SK-N-SH (cell line): ENCODE data around the gene UCMA. TPM values are rescaled to one million over a fixed set of nuclear protein-coding genes. Genes with fewer than 3 reads are reported as not detected.
"Not testable (repeated sequence)": the region's sequence is repeated elsewhere in the genome, so short reads cannot be mapped to it uniquely, and the experiment has no call there.

Source experiments
- CTCF ChIA-PET: fragments of 300-600, 350-600 bp; formaldehyde crosslinking; extraction: SDS; loops from one replicate; lab custom pipeline; 2021; lab: Yijun Ruan, JAX
- POLR2A ChIA-PET: fragments of 350-600 bp; sonication (Branson Sonifier 250); formaldehyde crosslinking; extraction: SDS; loops from one replicate; lab custom pipeline; 2020; ENCODE audit warnings: antibody characterized with exemption, inconsistent platforms; lab: Yijun Ruan, JAX
- DNase-seq: peaks from one replicate; pipeline ENCODE4 v3.0.0; 2012
- H2AFZ ChIP-seq: fragments of 200-600 bp; sonication (generic); 2 replicates; pipeline ENCODE4 v1.8.1; 2016; ENCODE audit warnings: antibody characterized with exemption, mild to moderate bottlenecking, low read depth
- H3F3A ChIP-seq: fragments of 200-600 bp; sonication (generic); replicated peaks from 2 replicates; pipeline ENCODE3; 2016; ENCODE audit warnings: antibody characterized with exemption, mild to moderate bottlenecking; ENCODE audit not compliant: insufficient read depth
- H3K27ac ChIP-seq, 2 experiments: fragments of 200-500 bp in 1 of 2; fragments of 200-600 bp in 1 of 2; sonication (Bioruptor generic) in 1 of 2; sonication (generic), shearing (Covaris generic) in 1 of 2; 2 replicates each; pipeline versions ENCODE4 v1.5.1 to v1.6.1; 2014 to 2016; ENCODE audit warnings: low read depth in 2 of 2, inconsistent platforms in 1 of 2, low read length in 1 of 2, mild to moderate bottlenecking in 1 of 2, mixed read lengths in 1 of 2
- H3K27me3 ChIP-seq: fragments of 200-600 bp; sonication (generic), shearing (Covaris generic); 2 replicates; pipeline ENCODE4 v1.6.1; 2016; ENCODE audit warnings: mixed run types; ENCODE audit not compliant: insufficient read depth
- H3K36me3 ChIP-seq, 2 experiments: fragments of 200-500 bp in 1 of 2; fragments of 200-600 bp in 1 of 2; sonication (Bioruptor generic) in 1 of 2; sonication (generic) in 1 of 2; replicated peaks in 1 of 2; 2 replicates each; pipeline versions ENCODE3 to v1.5.1; 2014 to 2016; ENCODE audit warnings: low read length in 1 of 2, mild to moderate bottlenecking in 1 of 2; ENCODE audit not compliant: insufficient read depth in 2 of 2, control insufficient read depth in 1 of 2
- H3K4me1 ChIP-seq, 2 experiments: fragments of 200-500 bp in 1 of 2; fragments of 200-600 bp in 1 of 2; sonication (Bioruptor generic) in 1 of 2; sonication (generic), shearing (Covaris generic) in 1 of 2; 2 replicates each; pipeline versions ENCODE4 v1.5.1 to v1.6.1; 2014 to 2016; ENCODE audit warnings: low read depth in 1 of 2, low read length in 1 of 2, mixed run types in 1 of 2; ENCODE audit not compliant: insufficient read depth in 2 of 2, control insufficient read depth in 1 of 2
- H3K4me2 ChIP-seq: fragments of 200-600 bp; sonication (generic), shearing (Covaris generic); 2 replicates; pipeline ENCODE4 v1.6.1; 2017; ENCODE audit warnings: mixed run types
- H3K4me3 ChIP-seq, 2 experiments: fragments of 200-500 bp in 1 of 2; fragments of 200-600 bp in 1 of 2; sonication (Bioruptor generic) in 1 of 2; sonication (generic), shearing (Covaris generic) in 1 of 2; 2 replicates each; pipeline versions ENCODE4 v1.5.1 to v1.8.1; 2014 to 2016; ENCODE audit warnings: low read depth in 2 of 2, inconsistent platforms in 1 of 2, low read length in 1 of 2, mild to moderate bottlenecking in 1 of 2, mixed read lengths in 1 of 2, moderate library complexity in 1 of 2
- H3K79me2 ChIP-seq: fragments of 200-600 bp; sonication (generic); 2 replicates; pipeline ENCODE4 v1.8.1; 2017; ENCODE audit warnings: mild to moderate bottlenecking; ENCODE audit not compliant: insufficient read depth
- H3K9ac ChIP-seq: fragments of 200-600 bp; sonication (generic); 2 replicates; pipeline ENCODE4 v1.6.1; 2017; ENCODE audit warnings: mixed run types
- H3K9me2 ChIP-seq: fragments of 200-600 bp; sonication (generic); 2 replicates; pipeline ENCODE4 v1.6.1; 2017; ENCODE audit warnings: mixed run types
- H3K9me3 ChIP-seq: fragments of 200-600 bp; sonication (generic); 2 replicates; pipeline ENCODE4 v1.6.1; 2017; ENCODE audit warnings: mixed run types, mild to moderate bottlenecking, moderate library complexity
- H4K20me1 ChIP-seq: fragments of 200-600 bp; sonication (generic); 2 replicates; pipeline ENCODE4 v1.6.1; 2017; ENCODE audit warnings: mild to moderate bottlenecking, mixed run types; ENCODE audit not compliant: insufficient read depth
- FOSL2 ChIP-seq: IDR thresholded peaks from 2 replicates; pipeline ENCODE4 v1.4.0; 2012; ENCODE audit warnings: low read depth, mild to moderate bottlenecking, moderate library complexity, borderline replicate concordance
- MEF2A ChIP-seq: IDR thresholded peaks from 2 replicates; pipeline ENCODE4 v1.4.0; 2012; ENCODE audit warnings: low read depth, borderline replicate concordance
- MXI1 ChIP-seq: IDR thresholded peaks from 2 replicates; pipeline ENCODE4 v1.6.1; 2012; ENCODE audit warnings: mild to moderate bottlenecking, low read depth, low read length, improper control_type of control experiment
- RAD21 ChIP-seq: IDR thresholded peaks from 2 replicates; pipeline ENCODE4 v1.6.1; 2012; ENCODE audit warnings: mild to moderate bottlenecking, low read length
- TCF12 ChIP-seq: IDR thresholded peaks from 2 replicates; pipeline ENCODE4 v1.4.0; 2012
- TEAD4 ChIP-seq: IDR thresholded peaks from 2 replicates; pipeline ENCODE4 v1.4.0; 2012; ENCODE audit warnings: mild to moderate bottlenecking, borderline replicate concordance; ENCODE audit not compliant: insufficient read depth
- ZBTB33 ChIP-seq: IDR thresholded peaks from 2 replicates; pipeline ENCODE4 v1.4.0; 2012; ENCODE audit warnings: low read depth, borderline replicate concordance
- WGBS: methylation state at CpG from one replicate; pipeline ENCODE4 v1.1.6; 2017; ENCODE audit warnings: low lambda C conversion rate; 5-methylcytosine and 5-hydroxymethylcytosine counted together
- polyA plus RNA-seq, 3 experiments: library from polyadenylated mRNA; depleted of rRNA; stranded (reverse); fragments of >200 nt; gene quantifications; 2 replicates each; pipeline ENCODE4 v1.2.3, GENCODE V29; 2012

The UCMA gene
- polyA plus RNA-seq, 1 of the 3 experiments (the other 2 are of a cell fraction), result not detected

- H3K27me3 ChIP-seq, result no peaks in the 10 kb centered on the region
- no peaks in the 10 kb centered on the region for H4K20me1 ChIP-seq
- H3K9ac ChIP-seq, result no peak overlapping the region
- no peaks in the 10 kb centered on the region for H3K9me3 ChIP-seq
- H2AFZ ChIP-seq, result no peak overlapping the region
- H3K27ac ChIP-seq, result no peak overlapping the region
- no peaks in the 10 kb centered on the region for H3K9me2 ChIP-seq
- 80% methylated on average over 8 of the region's 8 CpGs for WGBS
- DNase-seq, result no peak
- H3K4me2 ChIP-seq, result no peak overlapping the region
- H3K4me3 ChIP-seq, result no peak overlapping the region
- POLR2A ChIA-PET, result no interaction called here
- no peaks in the 10 kb centered on the region for H3F3A ChIP-seq
- H3K4me1 ChIP-seq, result peaks cover 0 to 16% of the 10 kb centered on the region in 2 experiments; a peak in 1 of 4 replicates
- H3K79me2 ChIP-seq, result no peaks in the 10 kb centered on the region
- TF ChIP-seq FOSL2 (no peak), TCF12 (no peak)
- CTCF ChIA-PET, result interaction anchor here (1.8 kb wide), 1 partner anchor 66 kb away, joined by 5 read pairs; no protein-coding TSS in a partner anchor
- no peaks in the 10 kb centered on the region for H3K36me3 ChIP-seq
These were observed 2.5 kb upstream of the UCMA start for GRCh38 chr10:13236638-13237037.

- H3K36me3 ChIP-seq, H3K9me2 ChIP-seq, POLR2A ChIA-PET, H3K4me2 ChIP-seq, H3K4me3 ChIP-seq, H3K9me3 ChIP-seq, H4K20me1 ChIP-seq, H3K27me3 ChIP-seq, H2AFZ ChIP-seq, H3F3A ChIP-seq, H3K9ac ChIP-seq, H3K79me2 ChIP-seq, H3K27ac ChIP-seq, DNase-seq: not testable (repeated sequence)
- H3K4me1 ChIP-seq, result peaks cover 0 to 19% of the 10 kb centered on the region in 2 experiments; a peak in 1 of 4 replicates
- 66% methylated on average over 13 of the region's 13 CpGs for WGBS
- CTCF ChIA-PET, result interaction anchor here (1.5 kb wide), 1 partner anchor 67 kb away, joined by 3 read pairs; no protein-coding TSS in a partner anchor
These were observed 562 bp upstream of the UCMA start for GRCh38 chr10:13234736-13235135.

- Histone ChIP-seq H3K79me2 (no peaks in the 10 kb centered on the region), H3K9me2 (no peaks in the 10 kb centered on the region), H3K4me2 (no peak overlapping the region), H3K27me3 (no peaks in the 10 kb centered on the region), H3K4me3 (no peak overlapping the region), H3K36me3 (no peaks in the 10 kb centered on the region), H2AFZ (no peak overlapping the region), H4K20me1 (no peaks in the 10 kb centered on the region), H3K4me1 (peaks cover 0 to 19% of the 10 kb centered on the region in 2 experiments; a peak in 1 of 4 replicates), H3K9ac (no peak overlapping the region), H3F3A (no peaks in the 10 kb centered on the region), H3K9me3 (no peaks in the 10 kb centered on the region), H3K27ac (no peak overlapping the region)
- no peak for TF ChIP-seq TEAD4
- TF ChIP-seq MXI1, result no peak
- TF ChIP-seq ZBTB33, result no peak
- TF ChIP-seq RAD21, result no peak
- TF ChIP-seq MEF2A, result no peak
- ChIA-PET CTCF (interaction anchor here (1.2 kb wide), 2 partner anchors 8 to 69 kb away, joined by 3 to 5 read pairs; no protein-coding TSS in a partner anchor), POLR2A (no interaction called here)
- 69% methylated on average over 10 of the region's 14 CpGs for WGBS
- DNase-seq, result peak; percentile 27
These were observed 816 bp downstream of the UCMA start for GRCh38 chr10:13233358-13233757.
